K562 (cell line): ENCODE results near the gene TMPRSS9. TPM values are rescaled to one million over a fixed set of nuclear protein-coding genes. Genes with fewer than 3 reads are reported as not detected.

Experiments used
- ATAC-seq: fragments of 200-7000 bp; cut with Tn5 transposase; 3 replicates; pipeline ENCODE4 v1.9.1; 2020; ENCODE audit warnings: moderate library complexity
- BruUV-seq: library from RNA; stranded (reverse); fragments of 400-500 nt; replicated peaks from 2 replicates; lab custom pipeline; 2021; lab: Mats Ljungman, UMichigan
- CTCF ChIA-PET: fragments of 300-600 bp; formaldehyde crosslinking; extraction: SDS; loops from one replicate; lab custom pipeline; 2021; ENCODE audit warnings: low intra/inter-chr PET ratio; lab: Yijun Ruan, JAX
- POLR2A ChIA-PET: fragments of 300-600, 350-650 bp; sonication (Branson Sonifier 250); formaldehyde crosslinking; extraction: SDS; loops from one replicate; lab custom pipeline; 2021; ENCODE audit warnings: antibody characterized with exemption, inconsistent platforms; lab: Yijun Ruan, JAX
- DNase-seq, 4 experiments: peaks; one replicate each; pipeline versions ENCODE4 v3.0.0 to v3.0.0-alpha.2; 2011 to 2018; ENCODE audit warnings: low spot score in 3 of 4, mixed read lengths in 3 of 4; ENCODE audit errors: extremely low read depth in 1 of 4
- FAIRE-seq: peaks from 2 replicates; lab custom pipeline; 2011; peaks lifted over from hg19 to GRCh38; lab: Jason Lieb, UNC
- H2AFZ ChIP-seq: 2 replicates; pipeline ENCODE4 v1.6.0; 2011; ENCODE audit warnings: low read depth, low read length, control low read depth, inconsistent platforms
- H3K27ac ChIP-seq: fragments of 200-600 bp; 3 replicates; pipeline ENCODE4 v1.8.0; 2011; ENCODE audit warnings: low read depth, mild to moderate bottlenecking, control low read depth, inconsistent platforms, low read length, moderate library complexity, mixed read lengths; ENCODE audit errors: extremely low read depth
- H3K27me3 ChIP-seq, 2 experiments: fragments of 300-600 bp in 1 of 2; 2 replicates in 1 of 2; 3 replicates in 1 of 2; pipeline versions ENCODE4 v1.6.0 to v1.8.0; 2011; ENCODE audit warnings: inconsistent platforms in 2 of 2, low read length in 2 of 2, mild to moderate bottlenecking in 1 of 2, mixed read lengths in 1 of 2, moderate library complexity in 1 of 2; ENCODE audit not compliant: control insufficient read depth in 2 of 2, insufficient read depth in 2 of 2
- H3K36me3 ChIP-seq: fragments of 300-600 bp; 3 replicates; pipeline ENCODE4 v1.8.0; 2011; ENCODE audit warnings: mild to moderate bottlenecking, low read length, inconsistent platforms; ENCODE audit not compliant: control insufficient read depth, insufficient read depth
- H3K4me1 ChIP-seq, 2 experiments: fragments of 200-600 bp in 1 of 2; replicated peaks in 1 of 2; 2 replicates in 1 of 2; 3 replicates in 1 of 2; pipeline versions ENCODE4 v1.5.1 to v1.8.0; 2011; ENCODE audit warnings: inconsistent platforms in 2 of 2, low read length in 2 of 2, mild to moderate bottlenecking in 1 of 2, mixed read lengths in 1 of 2, moderate library complexity in 1 of 2; ENCODE audit not compliant: control insufficient read depth in 2 of 2, insufficient read depth in 2 of 2
- H3K4me2 ChIP-seq: 2 replicates; pipeline ENCODE4 v1.6.1; 2011; ENCODE audit warnings: low read length, control low read depth, inconsistent platforms, mixed read lengths; ENCODE audit not compliant: insufficient read depth
- H3K4me3 ChIP-seq: fragments of 200-600 bp; sonication (generic), shearing (Covaris generic); 2 replicates; pipeline ENCODE4 v1.5.1; 2016; ENCODE audit warnings: control low read depth, inconsistent platforms
- H3K79me2 ChIP-seq: fragments of 200-600 bp; 3 replicates; pipeline ENCODE4 v1.8.0; 2011; ENCODE audit warnings: low read length, inconsistent platforms; ENCODE audit not compliant: control insufficient read depth, insufficient read depth
- H3K9ac ChIP-seq, 2 experiments: 2 replicates each; pipeline versions ENCODE4 v1.6.0 to v1.6.1; 2011; ENCODE audit warnings: low read depth in 2 of 2, low read length in 2 of 2, control low read depth in 1 of 2, inconsistent platforms in 1 of 2, mild to moderate bottlenecking in 1 of 2, mixed read lengths in 1 of 2; ENCODE audit not compliant: insufficient read depth in 1 of 2
- H3K9me1 ChIP-seq: one replicate; pipeline ENCODE4 v1.6.0; 2011; ENCODE audit warnings: inconsistent platforms, mild to moderate bottlenecking, low read length, moderate library complexity; ENCODE audit not compliant: control insufficient read depth, insufficient read depth
- H3K9me3 ChIP-seq: replicated peaks from 2 replicates; pipeline ENCODE4 v1.5.1; 2011; ENCODE audit warnings: low read depth, low read length, inconsistent platforms; ENCODE audit not compliant: control insufficient read depth, insufficient read depth
- H4K20me1 ChIP-seq: replicated peaks from 2 replicates; pipeline ENCODE4 v1.6.1; 2011; ENCODE audit warnings: low read length, inconsistent platforms, mixed read lengths; ENCODE audit not compliant: control insufficient read depth, insufficient read depth
- BACH1 ChIP-seq: fragments of 200-800 bp; sonication (Bioruptor generic); IDR thresholded peaks from 2 replicates; pipeline ENCODE4 v1.6.1; 2016; ENCODE audit warnings: missing genetic modification characterization, missing compliant biosample characterization
- HNRNPLL ChIP-seq: fragments of 200-400 bp; formaldehyde crosslinking; IDR thresholded peaks from 2 replicates; pipeline ENCODE4 v1.6.1; 2017; ENCODE audit warnings: low read length, low read depth, mild to moderate bottlenecking; ENCODE audit not compliant: poor library complexity, severe bottlenecking
- L3MBTL2 ChIP-seq: fragments of 450-650 bp; IDR thresholded peaks from 2 replicates; pipeline ENCODE4 v1.6.1; 2016; ENCODE audit warnings: mild to moderate bottlenecking, moderate library complexity
- NRF1 ChIP-seq, 2 experiments: fragments of 450-650 bp; IDR thresholded peaks in 1 of 2; conservative IDR thresholded peaks in 1 of 2; 2 replicates each; pipeline ENCODE4 v1.6.1; 2014; ENCODE audit warnings: mild to moderate bottlenecking in 2 of 2
- PML ChIP-seq: IDR thresholded peaks from 2 replicates; pipeline ENCODE4 v1.6.1; 2012; ENCODE audit warnings: low read length, inconsistent platforms
- SRSF9 ChIP-seq: fragments of 200-400 bp; formaldehyde crosslinking; IDR thresholded peaks from 2 replicates; pipeline ENCODE4 v1.6.1; 2017; ENCODE audit warnings: low read depth, low read length, borderline replicate concordance
- ZNF121 ChIP-seq: sonication (generic); formaldehyde crosslinking; conservative IDR thresholded peaks from 2 replicates; pipeline ENCODE4 v1.8.0; 2022; ENCODE audit warnings: missing genetic modification reagents
- ZNF232 ChIP-seq: sonication (generic); formaldehyde crosslinking; IDR thresholded peaks from 2 replicates; pipeline ENCODE4 v1.8.0; 2022; ENCODE audit warnings: mild to moderate bottlenecking, missing genetic modification reagents
- ZNF589 ChIP-seq: fragments of 200-800 bp; sonication (Bioruptor generic); IDR thresholded peaks from 2 replicates; pipeline ENCODE4 v1.6.1; 2016; ENCODE audit warnings: low read depth, missing genetic modification characterization, missing compliant biosample characterization
- WGBS: fragments of 100-300 bp; shearing (Covaris generic); methylation state at CpG from one replicate; pipeline ENCODE4 v1.1.6; 2016; ENCODE audit warnings: low coverage, mixed read lengths; ENCODE audit not compliant: insufficient coverage; ENCODE audit errors: missing lambda C conversion rate; 5-methylcytosine and 5-hydroxymethylcytosine counted together
- in situ Hi-C: fragments of 300-500 bp; cut with MboI; formaldehyde crosslinking; loops from 4 replicates; pipeline ENCODE4 v1.15.0; 2018; ENCODE audit warnings: inconsistent platforms, mixed read lengths
- intact Hi-C: fragments of 100-400 bp; cut with micrococcal nuclease; formaldehyde crosslinking; loops from 2 replicates; pipeline ENCODE4 v1.14.2; 2022
- polyA plus RNA-seq, 8 experiments: library from polyadenylated mRNA; depleted of rRNA in 4 of 8; stranded (reverse) in 5 of 8; unstranded in 3 of 8; fragments of >200 nt; fragmentation: Nextera tagmentation in 2 of 8; fragmentation: Illumina TruSeq in 1 of 8; extraction: Ambion mirVana in 2 of 8; extraction: Trizol in 1 of 8; gene quantifications; 2 replicates each; pipeline versions ENCODE4 v1.2.1 to v1.2.3, GENCODE V29; 2011 to 2014; ENCODE audit warnings: inconsistent platforms in 1 of 8, missing spikeins in 1 of 8
- total RNA-seq, 7 experiments: library from RNA; depleted of rRNA in 6 of 7; stranded (reverse); fragments of >200 nt in 6 of 7; fragmentation: Illumina TruSeq in 2 of 7; extraction: Trizol in 2 of 7; gene quantifications; 2 replicates each; pipeline versions ENCODE4 v1.2.1 to v1.2.3, GENCODE V29; 2011 to 2021; ENCODE audit warnings: low replicate concordance in 1 of 7
- TF ChIP-seq, protein P1 (sequence below): fragments of 450-650 bp; IDR thresholded peaks from 2 replicates; pipeline ENCODE4 v1.6.1; 2014; ENCODE audit warnings: low read depth, mild to moderate bottlenecking, moderate library complexity, borderline replicate concordance
- TF ChIP-seq, protein P2 (sequence below): fragments of 200-800 bp; sonication (Bioruptor generic); IDR thresholded peaks from 2 replicates; pipeline ENCODE4 v1.6.1; 2017; ENCODE audit warnings: missing genetic modification characterization, missing compliant biosample characterization
- TF ChIP-seq, protein P3 (sequence below): fragments of 250-450 bp; sonication (Bioruptor Pico); IDR thresholded peaks from 2 replicates; pipeline ENCODE4 v1.6.1; 2021; ENCODE audit warnings: mild to moderate bottlenecking

TMPRSS9 gene
- total and polyA plus RNA-seq, 9 of the 15 experiments (the other 6 are each of a cell fraction or from before 2014, with no cell fraction given): 0.01 to 0.03 TPM; not detected in 7

DNA sequence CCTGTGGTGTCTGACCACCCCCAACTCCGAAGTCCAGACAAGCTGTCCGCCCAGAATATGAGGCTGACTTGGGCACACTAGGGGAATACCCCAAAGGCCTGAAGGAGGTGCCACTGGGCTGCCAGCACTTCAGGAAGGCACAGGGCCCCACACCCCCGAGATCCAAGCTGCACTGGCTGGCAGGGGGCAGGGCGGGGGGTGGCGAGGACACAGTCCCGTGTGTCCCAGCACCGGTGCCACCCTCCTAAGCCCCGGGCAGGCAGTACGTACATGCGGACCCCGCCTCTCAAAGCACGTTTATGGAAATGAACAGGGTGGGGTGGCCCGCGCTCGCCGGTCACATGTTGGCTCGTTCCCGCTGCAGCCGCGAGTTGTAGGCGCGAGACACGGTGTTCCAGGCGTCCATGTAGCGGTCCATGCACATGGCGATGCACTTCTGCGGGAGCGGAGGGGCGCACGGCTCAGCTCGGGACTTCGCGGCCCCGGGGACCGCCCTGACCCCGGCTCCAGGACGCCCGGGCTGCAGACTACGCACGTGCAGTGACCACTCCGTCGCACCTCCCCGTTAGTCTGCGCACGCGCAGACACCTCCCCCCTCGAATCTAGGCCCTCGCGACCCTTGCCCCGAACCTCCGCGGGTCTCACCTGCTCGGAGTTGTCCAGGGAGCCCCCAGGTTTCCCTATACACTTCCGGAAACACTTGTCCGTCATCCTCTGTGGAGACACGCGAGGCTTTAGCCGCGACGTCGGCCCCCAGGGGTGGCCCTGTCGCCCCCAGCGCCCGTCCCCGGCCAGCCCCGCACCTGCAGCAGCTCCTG lies 66.8 kb downstream of the TMPRSS9 start:
- BruUV-seq: TSS peak; percentile 78
- peak overlapping the region; percentile 98 for H3K4me3 ChIP-seq
- TF ChIP-seq ZNF121 (CRISPR knock-in tag): no peak
- TF ChIP-seq SRSF9: no peak
- TF ChIP-seq, protein P1, sequence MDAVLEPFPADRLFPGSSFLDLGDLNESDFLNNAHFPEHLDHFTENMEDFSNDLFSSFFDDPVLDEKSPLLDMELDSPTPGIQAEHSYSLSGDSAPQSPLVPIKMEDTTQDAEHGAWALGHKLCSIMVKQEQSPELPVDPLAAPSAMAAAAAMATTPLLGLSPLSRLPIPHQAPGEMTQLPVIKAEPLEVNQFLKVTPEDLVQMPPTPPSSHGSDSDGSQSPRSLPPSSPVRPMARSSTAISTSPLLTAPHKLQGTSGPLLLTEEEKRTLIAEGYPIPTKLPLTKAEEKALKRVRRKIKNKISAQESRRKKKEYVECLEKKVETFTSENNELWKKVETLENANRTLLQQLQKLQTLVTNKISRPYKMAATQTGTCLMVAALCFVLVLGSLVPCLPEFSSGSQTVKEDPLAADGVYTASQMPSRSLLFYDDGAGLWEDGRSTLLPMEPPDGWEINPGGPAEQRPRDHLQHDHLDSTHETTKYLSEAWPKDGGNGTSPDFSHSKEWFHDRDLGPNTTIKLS: no peak
- TF ChIP-seq, protein P2, sequence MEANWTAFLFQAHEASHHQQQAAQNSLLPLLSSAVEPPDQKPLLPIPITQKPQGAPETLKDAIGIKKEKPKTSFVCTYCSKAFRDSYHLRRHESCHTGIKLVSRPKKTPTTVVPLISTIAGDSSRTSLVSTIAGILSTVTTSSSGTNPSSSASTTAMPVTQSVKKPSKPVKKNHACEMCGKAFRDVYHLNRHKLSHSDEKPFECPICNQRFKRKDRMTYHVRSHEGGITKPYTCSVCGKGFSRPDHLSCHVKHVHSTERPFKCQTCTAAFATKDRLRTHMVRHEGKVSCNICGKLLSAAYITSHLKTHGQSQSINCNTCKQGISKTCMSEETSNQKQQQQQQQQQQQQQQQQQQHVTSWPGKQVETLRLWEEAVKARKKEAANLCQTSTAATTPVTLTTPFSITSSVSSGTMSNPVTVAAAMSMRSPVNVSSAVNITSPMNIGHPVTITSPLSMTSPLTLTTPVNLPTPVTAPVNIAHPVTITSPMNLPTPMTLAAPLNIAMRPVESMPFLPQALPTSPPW (CRISPR knock-in tag): no peak
- TF ChIP-seq, protein P3, sequence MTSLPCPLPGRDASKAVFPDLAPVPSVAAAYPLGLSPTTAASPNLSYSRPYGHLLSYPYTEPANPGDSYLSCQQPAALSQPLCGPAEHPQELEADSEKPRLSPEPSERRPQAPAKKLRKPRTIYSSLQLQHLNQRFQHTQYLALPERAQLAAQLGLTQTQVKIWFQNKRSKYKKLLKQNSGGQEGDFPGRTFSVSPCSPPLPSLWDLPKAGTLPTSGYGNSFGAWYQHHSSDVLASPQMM (CRISPR knock-in tag): no peak
- peak; percentile 92; the same call in 1 of the 2 replicates for TF ChIP-seq L3MBTL2
- 0 out of 2 replicates have a peak, but pooled peaks have one; percentile 18 for TF ChIP-seq ZNF589 (CRISPR knock-in tag)
- no peak for TF ChIP-seq HNRNPLL
- TF ChIP-seq BACH1 (tag): no peak
- no peak for TF ChIP-seq PML
- no peak for TF ChIP-seq NRF1 (conservative IDR thresholded peaks at IDR 0.05 in 1 of 2, IDR thresholded peaks at IDR 0.05 in 1 of 2)
- no peak; the same call in 1 of the 2 replicates for TF ChIP-seq ZNF232 (CRISPR knock-in tag)

More for the DNA sequence above, 66.8 kb downstream of the TMPRSS9 start:
- ATAC-seq (peak; percentile 67), FAIRE-seq (peak; percentile 40), DNase-seq (peak; percentile 82 to 90 (median 88))
- Histone ChIP-seq H3K4me1 (peaks cover 11 to 78% of the 10 kb centered on the region in 2 experiments; a peak in 4 of 5 replicates), H3K9me3 (no peaks in the 10 kb centered on the region), H3K9me1 (no peaks in the 10 kb centered on the region), H3K79me2 (peaks cover 40% of the 10 kb centered on the region), H3K27me3 (no peaks in the 10 kb centered on the region), H3K36me3 (peaks cover 72% of the 10 kb centered on the region; the same call in 2 of the 3 replicates), H3K27ac (peak overlapping the region; percentile 100), H3K9ac (peak overlapping the region; percentile 99 to 100), H3K4me2 (peak overlapping the region; percentile 98), H2AFZ (peak overlapping the region; percentile 99), H4K20me1 (peaks cover 10% of the 10 kb centered on the region; the same call in 1 of the 2 replicates)
- CTCF ChIA-PET: interaction anchor here (0.6 kb wide), 1 partner anchor 151 kb away, joined by 3 read pairs; no protein-coding TSS in a partner anchor
- under 1% methylated on average over 54 of the region's 66 CpGs for WGBS
- in situ Hi-C loops: no loop called here
- POLR2A ChIA-PET: interaction anchor here (0.6 to 2.0 kb wide), 9 partner anchors 12 to 196 kb away, joined by 3 to 9 read pairs (median 4); partner anchors contain the start of gene GADD45B
- intact Hi-C loops: no loop called here
